ENCODE measurements around the gene DBNDD2.

DBNDD2 gene

GRCh38 chr20:45429618-45430017 is 21.5 kb downstream of the DBNDD2 start:
- Mint-ChIP-seq H3K27ac (ENCODE audit: low read depth) (no peak overlapping the region), H3K9me3 (no peaks in the 10 kb centered on the region), H3K4me3 (no peak overlapping the region)

GRCh38 chr20:45432294-45432693 is 24.2 kb downstream of the DBNDD2 start:
- peaks cover 25% of the 10 kb centered on the region for H3K4me1 Mint-ChIP-seq
- ATAC-seq (replicated peaks; ENCODE audit: extremely low read depth, poor library complexity, severe bottlenecking), result peak; percentile 76
- H3K9me3 Mint-ChIP-seq, result no peaks in the 10 kb centered on the region
- H3K27me3 Mint-ChIP-seq, result no peaks in the 10 kb centered on the region
- DNase-seq (ENCODE audit: low spot score in 2 of 2), result no peak
- H3K27ac Mint-ChIP-seq (ENCODE audit: low read depth), result no peak overlapping the region
- no peak overlapping the region for H3K4me3 Mint-ChIP-seq
- H3K36me3 Mint-ChIP-seq (ENCODE audit: insufficient read depth), result peaks cover 1% of the 10 kb centered on the region

More at GRCh38 chr20:45429618-45430017, 21.5 kb downstream of the DBNDD2 start:
- ATAC-seq (replicated peaks; ENCODE audit: extremely low read depth, poor library complexity, severe bottlenecking) (no peak), DNase-seq (ENCODE audit: low spot score in 2 of 2) (no peak)
- Mint-ChIP-seq H3K4me1 (peaks cover 13% of the 10 kb centered on the region), H3K36me3 (ENCODE audit: insufficient read depth) (peaks cover 11% of the 10 kb centered on the region), H3K27me3 (no peaks in the 10 kb centered on the region)

GRCh38 chr20:45433316-45433715 is 25.2 kb downstream of the DBNDD2 start:
- no peak for DNase-seq (ENCODE audit: low spot score in 2 of 2)
- no peaks in the 10 kb centered on the region for H3K27me3 Mint-ChIP-seq
- peaks cover 25% of the 10 kb centered on the region for H3K4me1 Mint-ChIP-seq
- H3K36me3 Mint-ChIP-seq (ENCODE audit: insufficient read depth), result peaks cover 1% of the 10 kb centered on the region
- no peaks in the 10 kb centered on the region for H3K9me3 Mint-ChIP-seq
- no peak overlapping the region for H3K27ac Mint-ChIP-seq (ENCODE audit: low read depth)
- ATAC-seq (replicated peaks; ENCODE audit: extremely low read depth, poor library complexity, severe bottlenecking), result no peak
- H3K4me3 Mint-ChIP-seq, result no peak overlapping the region

- Mint-ChIP-seq H3K36me3 (ENCODE audit: insufficient read depth) (peaks cover 1% of the 10 kb centered on the region), H3K27ac (ENCODE audit: low read depth) (no peak overlapping the region), H3K27me3 (no peaks in the 10 kb centered on the region), H3K9me3 (no peaks in the 10 kb centered on the region), H3K4me1 (peaks cover 25% of the 10 kb centered on the region), H3K4me3 (no peak overlapping the region)
- DNase-seq (ENCODE audit: low spot score in 2 of 2), result no peak
- ATAC-seq (replicated peaks; ENCODE audit: extremely low read depth, poor library complexity, severe bottlenecking), result no peak
Measured at GRCh38 chr20:45433976-45434375, 25.9 kb downstream of the DBNDD2 start.

- peak; percentile 91 for ATAC-seq (replicated peaks; ENCODE audit: extremely low read depth, poor library complexity, severe bottlenecking)
Measured at GRCh38 chr20:45436732-45437485, 28.8 kb downstream of the DBNDD2 start.

GRCh38 chr20:45440424-45440823 is 32.3 kb downstream of the DBNDD2 start:
- Mint-ChIP-seq H3K36me3 (ENCODE audit: insufficient read depth) (peaks cover 4% of the 10 kb centered on the region), H3K4me1 (peaks cover 33% of the 10 kb centered on the region), H3K9me3 (no peaks in the 10 kb centered on the region), H3K27ac (ENCODE audit: low read depth) (no peak overlapping the region), H3K4me3 (no peak overlapping the region), H3K27me3 (no peaks in the 10 kb centered on the region)
- no peak for DNase-seq (ENCODE audit: low spot score in 2 of 2)
- no peak for ATAC-seq (replicated peaks; ENCODE audit: extremely low read depth, poor library complexity, severe bottlenecking)

More at GRCh38 chr20:45436732-45437485, 28.8 kb downstream of the DBNDD2 start:
- H3K9me3 Mint-ChIP-seq, result no peaks in the 10 kb centered on the region
- H3K27me3 Mint-ChIP-seq, result no peaks in the 10 kb centered on the region
- H3K27ac Mint-ChIP-seq (ENCODE audit: low read depth), result no peak overlapping the region
- DNase-seq (ENCODE audit: low spot score in 2 of 2), result peak; percentile 77 to 88
- H3K36me3 Mint-ChIP-seq (ENCODE audit: insufficient read depth), result peaks cover 1% of the 10 kb centered on the region
- H3K4me3 Mint-ChIP-seq, result peak overlapping the region; percentile 73
- peaks cover 18% of the 10 kb centered on the region for H3K4me1 Mint-ChIP-seq

GRCh38 chr20:45440891-45441685 is 33.0 kb downstream of the DBNDD2 start:
- ATAC-seq (replicated peaks; ENCODE audit: extremely low read depth, poor library complexity, severe bottlenecking), result no peak
- H3K4me1 Mint-ChIP-seq, result peaks cover 35% of the 10 kb centered on the region

GRCh38 chr20:45441746-45442145 is 33.7 kb downstream of the DBNDD2 start:
- ATAC-seq (replicated peaks; ENCODE audit: extremely low read depth, poor library complexity, severe bottlenecking) (no peak), DNase-seq (ENCODE audit: low spot score in 2 of 2) (no peak)
- H3K36me3 Mint-ChIP-seq (ENCODE audit: insufficient read depth), result peaks cover 6% of the 10 kb centered on the region
- no peaks in the 10 kb centered on the region for H3K27me3 Mint-ChIP-seq
- H3K27ac Mint-ChIP-seq (ENCODE audit: low read depth), result no peak overlapping the region
- H3K9me3 Mint-ChIP-seq, result no peaks in the 10 kb centered on the region
- peaks cover 30% of the 10 kb centered on the region for H3K4me1 Mint-ChIP-seq
- no peak overlapping the region for H3K4me3 Mint-ChIP-seq

More at GRCh38 chr20:45440891-45441685, 33.0 kb downstream of the DBNDD2 start:
- Mint-ChIP-seq H3K27me3 (no peaks in the 10 kb centered on the region), H3K9me3 (no peaks in the 10 kb centered on the region), H3K36me3 (ENCODE audit: insufficient read depth) (peaks cover 6% of the 10 kb centered on the region), H3K27ac (ENCODE audit: low read depth) (no peak overlapping the region), H3K4me3 (no peak overlapping the region)
- no peak for DNase-seq (ENCODE audit: low spot score in 2 of 2)

- DNase-seq (ENCODE audit: low spot score in 2 of 2) (peak; percentile 20 to 47), ATAC-seq (replicated peaks; ENCODE audit: extremely low read depth, poor library complexity, severe bottlenecking) (peak; percentile 91)
- Mint-ChIP-seq H3K27me3 (no peaks in the 10 kb centered on the region), H3K27ac (ENCODE audit: low read depth) (no peak overlapping the region), H3K36me3 (ENCODE audit: insufficient read depth) (peaks cover 6% of the 10 kb centered on the region), H3K9me3 (no peaks in the 10 kb centered on the region), H3K4me3 (peak overlapping the region; percentile 32), H3K4me1 (peaks cover 26% of the 10 kb centered on the region)
Measured at GRCh38 chr20:45444050-45444449, 36.0 kb downstream of the DBNDD2 start.

- Mint-ChIP-seq H3K36me3 (ENCODE audit: insufficient read depth) (peaks cover 6% of the 10 kb centered on the region), H3K4me1 (peaks cover 32% of the 10 kb centered on the region), H3K27me3 (no peaks in the 10 kb centered on the region), H3K4me3 (no peak overlapping the region), H3K27ac (ENCODE audit: low read depth) (no peak overlapping the region), H3K9me3 (no peaks in the 10 kb centered on the region)
- no peak for ATAC-seq (replicated peaks; ENCODE audit: extremely low read depth, poor library complexity, severe bottlenecking)
- no peak for DNase-seq (ENCODE audit: low spot score in 2 of 2)
Measured at GRCh38 chr20:45445805-45446562, 37.9 kb downstream of the DBNDD2 start.

- ATAC-seq (replicated peaks; ENCODE audit: extremely low read depth, poor library complexity, severe bottlenecking) (no peak), DNase-seq (ENCODE audit: low spot score in 2 of 2) (no peak)
- H3K4me3 Mint-ChIP-seq, result no peak overlapping the region
- no peak overlapping the region for H3K27ac Mint-ChIP-seq (ENCODE audit: low read depth)
- H3K36me3 Mint-ChIP-seq (ENCODE audit: insufficient read depth), result peaks cover 6% of the 10 kb centered on the region
- no peaks in the 10 kb centered on the region for H3K27me3 Mint-ChIP-seq
- H3K4me1 Mint-ChIP-seq, result peaks cover 32% of the 10 kb centered on the region
- no peaks in the 10 kb centered on the region for H3K9me3 Mint-ChIP-seq
Measured at GRCh38 chr20:45448270-45448669, 40.2 kb downstream of the DBNDD2 start.

- no peak overlapping the region for H3K4me3 Mint-ChIP-seq
- H3K36me3 Mint-ChIP-seq (ENCODE audit: insufficient read depth), result peaks cover 3% of the 10 kb centered on the region
- no peak overlapping the region for H3K27ac Mint-ChIP-seq (ENCODE audit: low read depth)
- H3K27me3 Mint-ChIP-seq, result no peaks in the 10 kb centered on the region
- ATAC-seq (replicated peaks; ENCODE audit: extremely low read depth, poor library complexity, severe bottlenecking) (no peak), DNase-seq (ENCODE audit: low spot score in 2 of 2) (no peak)
- no peaks in the 10 kb centered on the region for H3K9me3 Mint-ChIP-seq
- H3K4me1 Mint-ChIP-seq, result peaks cover 21% of the 10 kb centered on the region
Measured at GRCh38 chr20:45449528-45449927, 41.4 kb downstream of the DBNDD2 start.

Measured in central memory CD8-positive, alpha-beta T cell (primary cell).